Stimulated activated memory B cell treated with anti-CD40 and anti-IgM and Interleukin-4, amounts not matched to agents 10 μg/mL and 1 μg/mL and 100 μg/mL, for 72 hours (primary cell): ENCODE data around the gene CHD6.

Source experiments
- ATAC-seq: fragments of 150-1000 bp; cut with Tn5 transposase; 2 replicates; pipeline ENCODE4 v1.10.0; 2021
- H3K27ac Mint-ChIP-seq: one replicate; pipeline ENCODE4 v1.8.0; 2022; ENCODE audit warnings: mild to moderate bottlenecking, mixed read lengths
- H3K27me3 Mint-ChIP-seq: one replicate; pipeline ENCODE4 v1.8.0; 2022; ENCODE audit warnings: mixed read lengths
- H3K36me3 Mint-ChIP-seq: one replicate; pipeline ENCODE4 v1.8.0; 2022; ENCODE audit warnings: mixed read lengths
- H3K4me1 Mint-ChIP-seq: one replicate; pipeline ENCODE4 v1.8.0; 2022; ENCODE audit warnings: mixed read lengths
- H3K4me3 Mint-ChIP-seq: one replicate; pipeline ENCODE4 v1.8.0; 2022; ENCODE audit warnings: mild to moderate bottlenecking, moderate library complexity, mixed read lengths
- H3K9me3 Mint-ChIP-seq: one replicate; pipeline ENCODE4 v1.8.0; 2022; ENCODE audit warnings: mixed read lengths

CHD6 gene

GRCh38 chr20:41617902-41618806, at the start of gene CHD6:
TSS of gene CHD6 (minus strand) at chr20:41618377. CDS start at chr20:41551337, 67,040 bp downstream.
- H3K4me3 Mint-ChIP-seq = peak within 1 kb of the TSS; percentile 96
- H3K36me3 Mint-ChIP-seq = no peaks in the 10 kb centered on the region
- no peaks in the 10 kb centered on the region for H3K27me3 Mint-ChIP-seq
- peak within 1 kb of the TSS; percentile 89 for H3K27ac Mint-ChIP-seq
- no peaks in the 10 kb centered on the region for H3K9me3 Mint-ChIP-seq
- ATAC-seq = peak; percentile 98
- H3K4me1 Mint-ChIP-seq = peaks cover 71% of the 10 kb centered on the region

GRCh38 chr20:41664584-41664983, 46.4 kb upstream of the CHD6 start:
- Mint-ChIP-seq H3K27me3 (peaks cover 20% of the 10 kb centered on the region), H3K4me1 (peaks cover 8% of the 10 kb centered on the region), H3K4me3 (peak overlapping the region; percentile 80), H3K27ac (peak overlapping the region; percentile 85), H3K36me3 (no peaks in the 10 kb centered on the region), H3K9me3 (no peaks in the 10 kb centered on the region)
- ATAC-seq = peak; percentile 83

- H3K27me3 Mint-ChIP-seq = peaks cover 23% of the 10 kb centered on the region
- H3K27ac Mint-ChIP-seq = peak overlapping the region; percentile 46
- H3K36me3 Mint-ChIP-seq = no peaks in the 10 kb centered on the region
- H3K4me3 Mint-ChIP-seq = peak overlapping the region; percentile 40
- peaks cover 16% of the 10 kb centered on the region for H3K4me1 Mint-ChIP-seq
- peak; percentile 48 for ATAC-seq
- H3K9me3 Mint-ChIP-seq = no peaks in the 10 kb centered on the region
These were observed 39.5 kb upstream of the CHD6 start for GRCh38 chr20:41657655-41658054.

- H3K4me3 Mint-ChIP-seq = no peak overlapping the region
- no peaks in the 10 kb centered on the region for H3K36me3 Mint-ChIP-seq
These were observed 37.9 kb upstream of the CHD6 start for GRCh38 chr20:41655962-41656618.

GRCh38 chr20:41654884-41655283, 36.7 kb upstream of the CHD6 start:
- peaks cover 21% of the 10 kb centered on the region for H3K4me1 Mint-ChIP-seq
- no peaks in the 10 kb centered on the region for H3K9me3 Mint-ChIP-seq
- H3K27me3 Mint-ChIP-seq = peaks cover 12% of the 10 kb centered on the region
- H3K27ac Mint-ChIP-seq = no peak overlapping the region
- ATAC-seq = no peak
- H3K4me3 Mint-ChIP-seq = no peak overlapping the region
- H3K36me3 Mint-ChIP-seq = no peaks in the 10 kb centered on the region

More at GRCh38 chr20:41655962-41656618, 37.9 kb upstream of the CHD6 start:
- Mint-ChIP-seq H3K9me3 (no peaks in the 10 kb centered on the region), H3K4me1 (peaks cover 16% of the 10 kb centered on the region), H3K27ac (no peak overlapping the region), H3K27me3 (peaks cover 24% of the 10 kb centered on the region)
- ATAC-seq = no peak

GRCh38 chr20:41654292-41654691, 36.1 kb upstream of the CHD6 start:
- Mint-ChIP-seq H3K9me3 (no peaks in the 10 kb centered on the region), H3K27ac (no peak overlapping the region), H3K4me1 (peaks cover 25% of the 10 kb centered on the region), H3K4me3 (no peak overlapping the region), H3K36me3 (no peaks in the 10 kb centered on the region), H3K27me3 (peaks cover 10% of the 10 kb centered on the region)
- ATAC-seq = no peak

- H3K27ac Mint-ChIP-seq = no peak overlapping the region
- peaks cover 13% of the 10 kb centered on the region for H3K4me1 Mint-ChIP-seq
- no peaks in the 10 kb centered on the region for H3K36me3 Mint-ChIP-seq
- no peaks in the 10 kb centered on the region for H3K9me3 Mint-ChIP-seq
- H3K4me3 Mint-ChIP-seq = no peak overlapping the region
- no peak for ATAC-seq
- peaks cover 18% of the 10 kb centered on the region for H3K27me3 Mint-ChIP-seq
These were observed 32.2 kb upstream of the CHD6 start for GRCh38 chr20:41650231-41650948.

GRCh38 chr20:41649489-41649888, 31.3 kb upstream of the CHD6 start:
- H3K27me3 Mint-ChIP-seq = peaks cover 27% of the 10 kb centered on the region
- no peak overlapping the region for H3K4me3 Mint-ChIP-seq
- H3K9me3 Mint-ChIP-seq = no peaks in the 10 kb centered on the region
- H3K4me1 Mint-ChIP-seq = peaks cover 13% of the 10 kb centered on the region
- H3K27ac Mint-ChIP-seq = no peak overlapping the region
- H3K36me3 Mint-ChIP-seq = no peaks in the 10 kb centered on the region
- no peak for ATAC-seq

- no peak overlapping the region for H3K4me3 Mint-ChIP-seq
These were observed 27.2 kb upstream of the CHD6 start for GRCh38 chr20:41645372-41645771.

GRCh38 chr20:41643504-41643938, 25.3 kb upstream of the CHD6 start:
- Mint-ChIP-seq H3K27ac (no peak overlapping the region), H3K27me3 (peaks cover 41% of the 10 kb centered on the region), H3K36me3 (no peaks in the 10 kb centered on the region), H3K9me3 (no peaks in the 10 kb centered on the region), H3K4me3 (no peak overlapping the region), H3K4me1 (peaks cover 11% of the 10 kb centered on the region)
- ATAC-seq = no peak

More at GRCh38 chr20:41645372-41645771, 27.2 kb upstream of the CHD6 start:
- H3K4me1 Mint-ChIP-seq = peaks cover 16% of the 10 kb centered on the region
- ATAC-seq = no peak
- H3K36me3 Mint-ChIP-seq = no peaks in the 10 kb centered on the region
- peaks cover 25% of the 10 kb centered on the region for H3K27me3 Mint-ChIP-seq
- no peak overlapping the region for H3K27ac Mint-ChIP-seq
- no peaks in the 10 kb centered on the region for H3K9me3 Mint-ChIP-seq

- Mint-ChIP-seq H3K9me3 (no peaks in the 10 kb centered on the region), H3K27ac (no peak overlapping the region), H3K27me3 (peaks cover 26% of the 10 kb centered on the region), H3K36me3 (no peaks in the 10 kb centered on the region), H3K4me1 (peaks cover 11% of the 10 kb centered on the region), H3K4me3 (no peak overlapping the region)
- ATAC-seq = no peak
These were observed 21.5 kb upstream of the CHD6 start for GRCh38 chr20:41639630-41640029.

GRCh38 chr20:41638456-41638855, 20.3 kb upstream of the CHD6 start:
- no peak overlapping the region for H3K27ac Mint-ChIP-seq
- H3K4me1 Mint-ChIP-seq = peaks cover 10% of the 10 kb centered on the region
- H3K4me3 Mint-ChIP-seq = no peak overlapping the region
- no peak for ATAC-seq
- H3K9me3 Mint-ChIP-seq = no peaks in the 10 kb centered on the region
- H3K27me3 Mint-ChIP-seq = peaks cover 16% of the 10 kb centered on the region
- H3K36me3 Mint-ChIP-seq = no peaks in the 10 kb centered on the region

GRCh38 chr20:41635158-41635557, 17.0 kb upstream of the CHD6 start:
- H3K4me1 Mint-ChIP-seq = peaks cover 13% of the 10 kb centered on the region
- no peak for ATAC-seq
- no peak overlapping the region for H3K4me3 Mint-ChIP-seq
- H3K9me3 Mint-ChIP-seq = no peaks in the 10 kb centered on the region
- peaks cover 16% of the 10 kb centered on the region for H3K27me3 Mint-ChIP-seq
- no peaks in the 10 kb centered on the region for H3K36me3 Mint-ChIP-seq
- no peak overlapping the region for H3K27ac Mint-ChIP-seq

GRCh38 chr20:41632896-41633295, 14.7 kb upstream of the CHD6 start:
- H3K4me1 Mint-ChIP-seq = peaks cover 8% of the 10 kb centered on the region
- peak; percentile 58 for ATAC-seq
- H3K27ac Mint-ChIP-seq = no peak overlapping the region
- H3K4me3 Mint-ChIP-seq = no peak overlapping the region
- H3K27me3 Mint-ChIP-seq = no peaks in the 10 kb centered on the region
- no peaks in the 10 kb centered on the region for H3K36me3 Mint-ChIP-seq
- no peaks in the 10 kb centered on the region for H3K9me3 Mint-ChIP-seq

- ATAC-seq = no peak
These were observed 13.6 kb upstream of the CHD6 start for GRCh38 chr20:41631826-41632225.

More at GRCh38 chr20:41631826-41632225, 13.6 kb upstream of the CHD6 start:
- peaks cover 12% of the 10 kb centered on the region for H3K4me1 Mint-ChIP-seq
- no peak overlapping the region for H3K27ac Mint-ChIP-seq
- H3K4me3 Mint-ChIP-seq = no peak overlapping the region
- no peaks in the 10 kb centered on the region for H3K36me3 Mint-ChIP-seq
- H3K9me3 Mint-ChIP-seq = peaks cover 3% of the 10 kb centered on the region
- H3K27me3 Mint-ChIP-seq = no peaks in the 10 kb centered on the region
